HG03575 (cell line): Measurements from ENCODE around the gene ADGRG3.

Experiments used
- ATAC-seq: cut with Tn5 transposase; IDR thresholded peaks from one replicate; pipeline ENCODE4 v1.9.1; 2021; ENCODE audit not compliant: unreplicated experiment, insufficient number of reproducible peaks, low FRiP score; ENCODE audit errors: extremely low read depth

The ADGRG3 gene

DNA sequence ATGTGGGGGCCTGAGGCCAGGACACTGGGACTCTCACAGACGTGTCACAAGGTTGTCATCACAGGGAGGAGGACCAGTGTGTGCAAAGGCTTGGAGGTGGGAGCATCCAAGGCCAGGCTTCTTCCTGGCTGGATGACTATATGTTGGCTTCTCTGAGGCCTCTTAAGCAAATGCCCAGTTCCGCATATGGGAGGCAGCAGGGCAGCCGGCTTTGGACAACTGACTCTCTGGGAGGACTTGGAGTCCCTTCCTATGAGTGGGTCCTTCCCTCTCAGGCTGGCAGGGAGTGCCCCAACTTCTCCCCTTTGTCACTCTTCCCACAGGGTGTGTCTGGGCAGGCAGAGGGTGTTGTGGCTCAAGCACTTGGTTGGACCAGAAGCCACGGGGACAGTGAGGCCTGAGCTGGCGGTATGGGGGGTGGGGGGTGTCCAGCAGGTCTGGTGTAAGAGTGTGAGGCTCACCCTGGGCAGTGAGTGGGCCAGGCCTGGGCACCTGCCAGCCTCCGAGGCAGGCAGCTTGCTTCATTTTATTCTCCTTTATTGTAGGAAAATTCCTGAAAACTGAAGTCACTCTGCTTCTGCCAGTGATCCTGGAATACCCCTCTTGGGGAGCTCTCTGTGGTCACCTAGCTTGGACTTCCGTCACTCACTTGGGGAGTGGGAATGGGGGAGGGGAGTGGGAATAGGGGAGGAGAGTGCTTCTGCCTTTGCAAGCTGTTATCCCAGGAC lies 24.8 kb upstream of the ADGRG3 start:
- no peak for ATAC-seq

DNA sequence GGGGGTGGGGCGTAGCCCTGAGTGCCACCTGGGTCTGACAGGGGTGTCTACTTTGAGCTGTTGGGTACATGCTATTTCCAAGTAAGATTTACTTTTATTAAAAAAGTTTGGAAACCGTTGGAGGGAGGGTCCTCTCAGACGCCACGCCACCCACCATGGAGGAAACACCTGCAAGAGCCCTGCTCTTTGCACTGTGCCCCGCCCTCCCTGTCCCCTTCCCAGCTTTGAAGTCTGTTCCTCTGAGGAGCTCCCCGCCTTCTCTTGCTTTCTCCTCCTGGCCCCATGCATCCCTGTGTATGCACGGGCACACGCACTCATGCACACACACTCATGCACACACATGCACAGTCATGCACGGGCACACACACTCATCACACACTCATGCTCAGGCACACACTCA lies 24.2 kb upstream of the ADGRG3 start:
- ATAC-seq = no peak

DNA sequence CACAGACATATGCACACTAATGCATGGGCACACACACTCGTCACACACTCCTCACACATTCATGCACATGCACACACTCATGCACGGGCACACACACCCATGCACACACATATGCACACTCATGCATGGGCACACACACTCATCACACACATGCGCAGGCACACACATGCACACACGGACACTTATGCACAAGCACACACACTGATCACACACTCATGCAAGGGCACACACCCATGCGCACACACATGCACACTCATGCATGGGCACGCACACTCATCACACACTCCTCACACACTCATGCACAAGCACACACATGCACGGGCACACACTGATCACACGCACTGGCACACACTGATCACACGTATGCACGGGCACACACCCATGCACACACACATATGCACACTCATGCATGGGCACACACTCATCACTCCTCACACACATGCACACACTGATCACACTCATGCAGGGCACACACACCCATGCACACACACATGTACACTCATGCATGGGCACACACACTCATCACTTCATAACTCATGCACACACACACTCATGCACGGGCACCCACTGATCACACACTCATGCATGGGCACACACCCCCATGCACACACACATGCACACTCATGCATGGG lies 23.6 kb upstream of the ADGRG3 start:
- ATAC-seq = no peak

DNA sequence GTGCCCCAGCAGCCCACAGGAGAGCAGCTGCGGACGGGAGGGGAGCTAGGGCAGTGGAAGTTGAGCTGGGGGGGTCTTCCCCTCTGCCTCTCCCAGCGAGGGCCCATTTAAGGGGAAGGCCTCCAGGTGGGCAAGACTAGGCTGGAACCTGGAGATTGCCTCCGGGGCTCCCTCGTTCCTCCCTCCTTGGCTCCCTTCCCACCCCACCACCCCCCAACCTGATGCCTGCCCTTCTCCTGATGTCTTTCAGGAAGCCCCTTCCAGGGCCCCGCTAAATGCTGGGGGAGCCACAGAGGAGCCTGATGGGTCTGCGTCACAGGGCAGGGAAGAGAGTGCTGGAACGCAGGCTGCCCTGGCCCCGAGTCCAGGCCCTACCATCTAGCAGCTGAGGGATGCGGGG lies 22.9 kb upstream of the ADGRG3 start:
- no peak for ATAC-seq

DNA sequence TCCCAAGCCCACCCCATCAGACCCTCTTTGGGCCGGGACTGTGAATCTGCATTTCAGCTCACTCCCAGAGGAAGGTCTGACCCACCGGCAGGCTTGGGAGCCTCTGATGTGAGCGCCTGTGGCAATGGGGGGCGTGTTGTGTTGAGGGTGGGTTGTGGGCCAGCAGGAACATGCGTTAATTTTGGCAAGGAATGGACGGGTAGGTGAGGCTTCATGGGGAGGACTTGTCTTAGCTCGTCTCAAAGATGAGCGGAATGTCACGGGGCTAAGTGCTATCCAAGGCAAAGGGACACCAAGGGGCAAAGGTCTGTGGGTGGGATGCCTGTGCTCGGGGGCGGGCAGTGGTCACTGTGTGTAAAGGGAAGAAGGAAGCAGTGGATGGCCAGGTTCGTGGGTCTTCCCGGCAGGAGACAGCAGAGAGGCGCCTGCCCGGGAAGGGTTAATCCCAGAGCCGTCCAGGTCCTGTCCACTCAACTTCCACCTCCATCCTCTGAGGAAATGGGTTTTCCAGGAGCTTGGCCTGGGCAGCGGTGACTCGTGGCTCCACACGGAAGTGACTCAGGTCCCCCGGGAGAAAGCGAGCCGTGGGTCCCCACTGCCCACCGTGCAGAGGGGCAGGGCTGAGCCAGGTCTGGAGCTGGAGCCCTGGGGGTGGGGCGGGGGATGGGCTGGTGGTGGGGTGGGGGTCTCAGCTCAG lies 22.3 kb upstream of the ADGRG3 start:
- ATAC-seq = no peak

DNA sequence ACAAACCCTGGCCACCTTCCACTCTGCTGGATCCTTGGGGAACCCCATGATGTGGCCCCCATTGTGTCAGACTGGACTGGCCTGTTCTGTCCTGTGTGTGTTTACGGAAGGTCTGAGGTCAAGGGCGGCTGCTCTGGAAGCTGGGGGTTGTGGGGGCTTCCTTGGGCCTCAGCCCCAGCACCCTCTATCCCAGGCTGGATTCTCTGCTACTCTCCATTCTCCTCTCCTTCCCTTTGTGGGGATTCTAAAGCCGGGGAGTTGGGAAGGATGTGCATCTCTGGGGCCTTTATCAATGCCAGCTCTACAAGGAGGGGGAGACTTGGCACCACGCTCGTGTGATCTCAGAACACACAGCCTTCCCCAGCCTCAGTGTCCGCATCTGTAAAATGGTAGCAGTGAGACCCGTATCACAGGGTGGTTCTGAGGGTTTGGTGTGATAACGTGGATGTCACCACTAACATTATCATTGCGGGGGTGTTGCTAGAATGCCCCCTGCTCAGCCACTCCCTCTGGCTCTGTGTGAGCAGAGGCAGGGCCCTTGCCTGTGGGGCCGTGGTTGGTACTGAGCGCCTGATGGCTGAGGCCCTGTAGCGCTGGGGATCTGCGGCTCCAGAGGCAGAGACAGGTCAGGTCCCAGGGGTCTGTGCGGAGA lies 21.6 kb upstream of the ADGRG3 start:
- no peak for ATAC-seq

DNA sequence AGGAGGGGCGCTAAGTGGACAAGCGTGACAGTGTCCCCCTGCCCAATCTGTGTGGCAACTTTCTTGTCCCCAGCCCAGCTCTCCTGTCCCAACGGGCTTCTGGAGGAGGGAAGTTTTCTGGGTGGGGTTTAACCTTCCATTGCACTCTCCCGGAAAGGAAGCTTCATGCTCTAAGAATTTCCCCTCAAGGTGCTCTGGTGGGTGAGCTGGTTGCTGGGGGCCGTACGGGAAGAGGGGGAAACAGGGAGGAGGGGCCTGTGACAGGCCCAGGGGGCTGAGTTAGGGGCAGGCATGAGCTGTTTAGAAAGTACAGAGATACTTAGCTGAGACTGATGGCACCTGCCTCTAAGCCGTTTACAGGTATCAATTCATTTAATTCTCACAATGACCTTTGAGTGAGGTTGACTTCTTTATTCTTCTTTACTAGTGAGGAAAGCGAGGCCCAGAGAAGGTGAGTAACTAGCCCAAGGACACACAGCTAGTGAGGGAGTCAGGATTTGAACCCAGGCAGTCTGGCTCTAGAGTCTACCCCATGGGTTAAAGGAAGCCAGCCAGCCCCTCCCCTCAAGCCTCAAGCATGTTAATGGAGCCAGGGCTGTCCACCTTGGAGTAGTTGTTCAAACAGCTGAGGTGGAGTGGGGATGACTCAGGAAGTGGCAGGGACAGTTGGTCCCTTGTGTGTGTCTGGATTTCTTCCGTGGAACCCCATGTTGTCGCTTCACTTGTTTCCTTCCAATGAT lies 20.8 kb upstream of the ADGRG3 start:
- no peak for ATAC-seq

DNA sequence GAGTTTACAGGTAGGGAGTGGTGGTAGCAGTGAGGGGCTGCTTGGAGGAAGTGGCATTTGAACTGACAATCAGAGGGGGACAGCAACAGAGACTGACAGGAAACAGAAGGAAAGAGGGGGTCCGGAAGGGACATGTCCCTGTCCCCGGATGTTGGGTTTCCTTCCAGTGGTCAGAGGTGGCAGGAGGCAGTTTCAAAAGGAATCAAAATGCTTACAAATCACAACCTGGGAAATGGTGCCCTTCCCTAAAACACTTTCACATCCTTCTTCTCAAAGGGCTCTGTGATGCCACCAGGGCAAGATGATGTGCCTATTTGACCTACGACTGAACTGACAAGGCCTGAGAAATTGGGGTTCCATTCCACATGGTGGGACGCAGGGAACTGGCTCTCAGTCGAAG lies 20.0 kb upstream of the ADGRG3 start:
- no peak for ATAC-seq

DNA sequence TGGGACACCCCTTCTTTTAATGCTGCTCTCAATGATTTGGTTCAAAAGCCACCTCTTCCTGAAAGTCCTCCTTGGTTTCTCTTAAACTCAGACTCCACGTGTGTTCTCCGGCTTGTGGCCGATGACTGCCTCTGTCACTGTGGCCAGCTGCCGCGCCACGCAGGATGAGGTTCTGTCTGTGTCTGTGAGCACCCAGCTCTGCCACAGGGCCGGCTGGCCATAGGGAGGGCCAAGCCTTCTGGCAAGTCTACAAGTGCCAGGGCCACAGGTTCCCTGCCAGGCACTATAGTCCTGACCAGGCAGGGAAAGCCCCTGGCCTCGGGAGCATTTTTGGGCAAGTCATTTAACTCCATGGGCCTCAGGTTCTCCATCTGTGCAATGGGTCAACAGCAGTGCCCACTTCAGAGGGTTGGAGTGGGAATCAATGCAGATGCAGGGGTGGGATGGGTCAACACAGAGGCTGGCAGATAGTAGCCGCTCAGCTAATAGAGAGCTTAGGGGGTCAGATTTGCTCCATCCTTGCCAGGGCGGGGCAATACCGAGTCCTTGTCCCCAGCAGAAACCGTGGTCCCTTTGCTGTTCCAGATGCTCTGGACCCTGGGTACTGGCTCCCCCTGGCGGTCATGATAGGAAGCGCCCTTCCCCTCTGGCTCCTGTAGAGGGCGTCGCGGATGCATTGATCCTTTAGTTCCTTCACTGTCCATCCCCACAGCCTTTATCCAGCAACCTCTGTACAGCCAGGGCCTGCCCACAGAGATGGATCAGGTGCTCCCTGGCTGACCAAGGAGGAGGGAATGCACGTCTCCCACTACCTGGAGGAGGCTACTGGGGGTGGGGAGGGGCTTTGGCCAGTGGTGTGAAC lies 19.3 kb upstream of the ADGRG3 start:
- ATAC-seq = no peak

DNA sequence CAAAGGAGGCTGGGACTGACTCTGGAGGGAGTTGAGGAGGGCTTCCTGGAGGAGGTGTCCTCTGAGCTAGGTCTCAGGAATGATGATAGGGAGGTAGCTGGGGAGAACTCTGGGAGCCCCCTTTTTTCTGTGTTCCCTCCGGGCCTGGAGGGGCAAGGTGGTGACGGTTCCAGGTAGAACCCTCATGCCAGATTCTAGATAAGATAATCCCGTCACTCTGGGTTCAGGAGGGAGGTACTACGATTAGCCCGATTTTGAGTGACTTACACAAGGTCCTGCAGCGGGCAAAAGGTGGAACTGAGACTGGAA lies 18.7 kb upstream of the ADGRG3 start:
- no peak for ATAC-seq

DNA sequence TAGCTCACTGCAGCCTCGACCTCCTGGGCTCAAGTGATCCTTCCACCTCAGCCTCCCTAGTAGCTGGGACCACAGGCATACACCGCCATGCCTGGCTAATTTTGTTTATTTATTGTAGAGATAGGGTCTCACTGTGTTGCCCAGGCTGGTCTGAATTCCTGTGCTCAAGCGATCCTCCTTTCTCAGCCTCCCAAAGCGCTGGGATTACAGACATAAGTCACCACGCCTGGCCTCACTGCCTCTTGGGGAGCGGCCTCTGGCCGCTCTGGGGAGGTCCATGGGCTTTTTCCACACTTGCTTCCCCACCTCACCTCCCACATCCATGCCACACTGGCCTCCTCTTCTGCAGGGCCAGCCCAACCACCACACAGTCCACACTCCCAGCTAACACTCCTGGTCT lies 18.3 kb upstream of the ADGRG3 start:
- ATAC-seq = no peak

DNA sequence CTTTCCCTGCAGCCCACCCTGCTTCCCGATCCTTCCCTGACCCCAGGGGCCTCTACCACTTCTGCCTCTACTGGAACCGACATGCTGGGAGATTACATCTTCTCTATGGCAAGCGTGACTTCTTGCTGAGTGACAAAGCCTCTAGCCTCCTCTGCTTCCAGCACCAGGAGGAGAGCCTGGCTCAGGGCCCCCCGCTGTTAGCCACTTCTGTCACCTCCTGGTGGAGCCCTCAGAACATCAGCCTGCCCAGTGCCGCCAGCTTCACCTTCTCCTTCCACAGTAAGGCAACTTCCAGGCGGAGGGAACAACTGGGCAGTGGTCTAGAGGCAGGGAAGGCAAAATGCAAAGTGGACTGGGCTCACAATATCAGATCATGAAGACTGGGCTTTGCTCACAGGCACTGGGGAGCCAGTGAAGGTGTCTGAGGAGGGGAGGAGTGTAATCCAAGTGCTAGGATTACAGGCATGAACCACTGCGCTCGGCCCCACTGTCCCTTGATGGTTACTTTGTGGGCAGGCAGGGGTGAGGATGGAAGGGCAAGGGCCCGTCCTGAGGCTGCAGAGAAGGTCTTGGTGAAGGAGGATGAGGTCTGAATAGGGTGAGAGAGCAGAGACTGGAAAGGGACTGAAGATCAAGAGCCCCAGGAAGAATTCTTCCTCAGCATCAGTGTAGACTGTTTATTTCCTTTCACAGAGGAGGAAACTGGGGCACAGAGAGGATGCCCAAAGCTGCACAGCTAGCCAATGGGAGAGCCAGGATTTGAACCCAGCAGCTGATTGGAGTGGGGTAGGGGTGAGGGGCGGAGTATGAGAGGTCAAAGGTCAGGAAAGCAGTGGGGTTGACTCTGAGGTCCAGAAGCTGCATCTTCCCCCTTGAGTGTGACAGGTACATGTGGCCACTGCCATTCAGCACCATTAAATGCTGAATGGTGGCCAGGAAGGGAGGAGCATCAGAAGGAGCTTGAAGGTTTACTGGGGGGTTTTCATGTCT lies 16.5 kb upstream of the ADGRG3 start:
- ATAC-seq = no peak

DNA sequence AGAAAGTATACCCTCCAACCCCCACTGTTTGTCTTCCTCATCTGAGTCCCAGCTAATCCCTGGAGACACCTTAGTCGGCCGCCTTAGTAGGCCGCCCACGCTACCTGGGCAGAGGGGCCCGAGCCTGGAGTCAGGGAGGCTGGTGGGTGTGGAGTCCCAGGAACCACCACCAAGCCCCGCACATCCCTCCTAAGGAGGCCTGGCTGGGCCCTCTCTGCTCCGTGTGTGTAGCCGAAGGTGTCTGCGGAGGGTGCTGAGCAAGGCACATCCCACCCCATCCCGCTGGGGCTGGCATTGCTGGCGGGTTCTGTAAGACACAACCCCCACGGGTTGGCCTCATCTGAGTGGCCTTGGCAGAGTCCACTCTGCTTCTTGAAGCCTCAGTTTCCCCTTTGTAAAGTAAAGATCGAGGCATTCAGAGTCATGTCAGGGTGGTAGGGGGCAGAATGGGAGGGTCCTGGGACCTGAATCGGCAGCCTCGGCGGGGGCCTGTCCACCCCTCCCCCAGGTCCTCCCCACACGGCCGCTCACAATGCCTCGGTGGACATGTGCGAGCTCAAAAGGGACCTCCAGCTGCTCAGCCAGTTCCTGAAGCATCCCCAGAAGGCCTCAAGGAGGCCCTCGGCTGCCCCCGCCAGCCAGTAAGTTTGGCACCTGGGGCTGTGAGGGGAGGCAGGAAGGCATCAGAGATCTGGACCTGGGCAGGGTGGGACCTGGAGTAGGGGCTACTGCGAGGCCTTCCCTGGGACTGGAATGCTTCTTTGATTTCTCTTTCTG lies 15.2 kb upstream of the ADGRG3 start:
- ATAC-seq = no peak

DNA sequence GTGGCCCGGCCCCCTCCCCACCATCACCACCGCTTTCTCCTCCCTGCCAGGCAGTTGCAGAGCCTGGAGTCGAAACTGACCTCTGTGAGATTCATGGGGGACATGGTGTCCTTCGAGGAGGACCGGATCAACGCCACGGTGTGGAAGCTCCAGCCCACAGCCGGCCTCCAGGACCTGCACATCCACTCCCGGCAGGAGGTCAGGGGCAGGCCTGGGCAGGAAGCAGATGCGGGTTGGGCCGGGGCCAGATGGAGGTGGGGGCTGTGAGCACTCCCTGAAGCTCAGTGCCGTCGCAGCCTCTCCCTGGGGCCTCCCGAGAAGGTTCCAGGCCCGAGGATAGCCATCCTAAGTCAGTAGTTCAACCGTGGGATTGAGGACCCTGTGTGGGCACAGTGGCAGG lies 14.2 kb upstream of the ADGRG3 start:
- ATAC-seq = no peak

DNA sequence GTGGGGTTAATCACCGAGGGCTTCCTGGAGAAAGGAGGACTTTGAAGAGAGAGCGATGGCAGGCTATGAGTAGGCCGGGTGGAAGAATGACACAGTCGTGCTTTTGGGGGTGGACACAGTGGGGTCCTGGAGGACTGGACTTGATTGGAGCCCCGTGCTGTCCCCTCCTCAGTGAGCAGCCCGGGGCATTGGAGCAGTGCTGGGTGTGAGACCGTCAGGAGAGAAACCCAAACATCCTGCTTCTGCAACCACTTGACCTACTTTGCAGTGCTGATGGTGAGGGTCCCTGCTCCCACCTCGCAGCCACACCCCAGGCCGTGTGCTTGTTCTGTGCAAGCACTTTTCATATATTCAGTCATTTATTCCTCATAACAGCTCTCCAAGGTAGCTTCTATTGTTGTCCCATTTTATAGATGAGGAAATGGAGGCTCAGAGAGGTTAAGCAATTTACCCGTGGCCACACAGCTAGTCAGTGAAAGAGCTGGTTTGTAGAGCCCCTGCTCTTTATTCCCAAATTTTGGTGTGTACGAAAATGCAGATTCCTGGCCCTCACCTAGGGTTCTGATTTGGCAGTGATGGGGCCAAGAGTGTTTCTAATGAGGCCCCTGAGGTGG lies 11.7 kb upstream of the ADGRG3 start:
- ATAC-seq = no peak

DNA sequence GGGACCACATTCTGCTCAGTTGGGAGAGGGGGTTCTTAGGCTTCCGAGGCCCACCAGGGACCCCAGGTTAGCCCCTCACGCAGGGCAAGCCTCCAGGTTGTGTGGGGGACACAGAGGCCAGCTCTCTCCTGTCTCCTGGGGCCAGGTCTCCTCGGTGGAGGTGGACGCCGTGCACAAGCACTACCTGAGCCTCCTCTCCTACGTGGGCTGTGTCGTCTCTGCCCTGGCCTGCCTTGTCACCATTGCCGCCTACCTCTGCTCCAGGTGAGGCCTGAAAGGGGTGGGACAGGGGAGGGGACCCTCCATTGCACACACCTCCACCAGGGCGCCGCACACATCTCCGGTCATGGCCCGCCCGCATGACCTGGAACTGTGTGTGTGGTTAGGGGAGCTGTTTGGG lies 10.9 kb upstream of the ADGRG3 start:
- no peak for ATAC-seq
